Limb (tissue), 2 donors: ENCODE results near the gene ASAH2.
A peak's percentile ranks its signal among the peaks of the same experiment; 100 is the strongest.
"Not testable (repeated sequence)": the region's sequence is repeated elsewhere in the genome, so short reads cannot be mapped to it uniquely, and the experiment has no call there.

Experiments used
- DNase-seq, 2 donors: peaks; one replicate each; pipeline ENCODE4 v3.0.0-alpha.2; 2016; ENCODE audit errors: extremely low spot score in 2 of 2

The ASAH2 gene

GRCh38 chr10:50251394-50251793 is at the start of gene ASAH2:
Gene ASAH2, minus strand, starts transcription at chr10:50251516. Its CDS starts 2,906 bp downstream, at chr10:50248610.
- DNase-seq: no peak

- DNase-seq: no peak
Measured at GRCh38 chr10:50299948-50300669, 48.8 kb upstream of the ASAH2 start.

- no peak for DNase-seq
Measured at GRCh38 chr10:50295367-50295766, 44.1 kb upstream of the ASAH2 start.

GRCh38 chr10:50294582-50294981 is 43.3 kb upstream of the ASAH2 start:
- no peak for DNase-seq

- DNase-seq: no peak
Measured at GRCh38 chr10:50293513-50294313, 42.4 kb upstream of the ASAH2 start.

GRCh38 chr10:50291261-50291850 is 40.0 kb upstream of the ASAH2 start:
- no peak for DNase-seq

- no peak for DNase-seq
Measured at GRCh38 chr10:50289196-50289595, 37.9 kb upstream of the ASAH2 start.

GRCh38 chr10:50286996-50287803 is 35.9 kb upstream of the ASAH2 start:
- DNase-seq: no peak

GRCh38 chr10:50286517-50286916 is 35.2 kb upstream of the ASAH2 start:
- DNase-seq: peak in 1 of 2 donors; percentile 34

GRCh38 chr10:50281967-50282522 is 30.7 kb upstream of the ASAH2 start:
- DNase-seq: no peak

- no peak for DNase-seq
Measured at GRCh38 chr10:50281210-50281966, 30.1 kb upstream of the ASAH2 start.

- no peak for DNase-seq
Measured at GRCh38 chr10:50280049-50280841, 28.9 kb upstream of the ASAH2 start.

GRCh38 chr10:50279489-50279888 is 28.2 kb upstream of the ASAH2 start:
- DNase-seq: no peak

GRCh38 chr10:50275650-50276235 is 24.4 kb upstream of the ASAH2 start:
- DNase-seq: no peak

- no peak for DNase-seq
Measured at GRCh38 chr10:50272531-50272930, 21.2 kb upstream of the ASAH2 start.

GRCh38 chr10:50271564-50272250 is 20.4 kb upstream of the ASAH2 start:
- DNase-seq: no peak

- not testable (repeated sequence) for DNase-seq
Measured at GRCh38 chr10:50267877-50268276, 16.6 kb upstream of the ASAH2 start.

GRCh38 chr10:50262625-50263024 is 11.3 kb upstream of the ASAH2 start:
- DNase-seq: not testable (repeated sequence)
